Esophagus squamous epithelium (tissue), 5 donors: ENCODE data around the gene MADD. TPM values are rescaled to one million over a fixed set of nuclear protein-coding genes. Genes with fewer than 3 reads are reported as not detected.

Source experiments
- DNase-seq: peaks from one replicate; lab custom pipeline; 2025; lab: John Stamatoyannopoulos, UW
- H3K27ac ChIP-seq, 4 donors: fragments of 200-600 bp; sonication (generic); one replicate each; pipeline ENCODE4 v1.5.1; 2016 to 2019; ENCODE audit warnings: mild to moderate bottlenecking in 1 of 4
- H3K27me3 ChIP-seq, 4 donors: fragments of 200-600 bp; sonication (generic); 1 replicate in 3 of 4; 2 replicates in 1 of 4; pipeline versions ENCODE4 v1.5.1 to v1.6.0; 2017 to 2021; ENCODE audit warnings: antibody characterized with exemption in 1 of 4
- H3K36me3 ChIP-seq, 3 donors: fragments of 200-600 bp; sonication (generic); one replicate each; pipeline ENCODE4 v1.5.1; 2016 to 2019
- H3K4me1 ChIP-seq, 3 donors: fragments of 200-600 bp; sonication (generic); one replicate each; pipeline ENCODE4 v1.5.1; 2017 to 2019
- H3K4me3 ChIP-seq, 4 donors: fragments of 200-600 bp; sonication (generic); 1 replicate in 3 of 4; 2 replicates in 1 of 4; pipeline ENCODE4 v1.5.1; 2016 to 2019; ENCODE audit warnings: mild to moderate bottlenecking in 2 of 4, moderate library complexity in 1 of 4
- H3K9me3 ChIP-seq, 3 donors: fragments of 200-600 bp; sonication (generic); one replicate each; pipeline ENCODE4 v1.5.1; 2016 to 2019
- CTCF ChIP-seq, 6 experiments: fragments of 450-650 bp in 4 of 6; fragments of 200-600 bp in 2 of 6; sonication (generic) in 2 of 6; IDR thresholded peaks; one replicate each; pipeline ENCODE4 v1.5.1; 2016 to 2019; ENCODE audit warnings: antibody characterized with exemption in 6 of 6, mild to moderate bottlenecking in 4 of 6, moderate library complexity in 4 of 6
- POLR2A ChIP-seq, 4 donors: fragments of 450-650 bp; IDR thresholded peaks; one replicate each; pipeline ENCODE4 v1.6.1; 2017; ENCODE audit warnings: antibody characterized with exemption in 4 of 4, mild to moderate bottlenecking in 4 of 4, moderate library complexity in 3 of 4
- WGBS, 2 donors: methylation state at CpG; one replicate each; pipeline ENCODE4 v1.1.5; 2018; 5-methylcytosine and 5-hydroxymethylcytosine counted together
- intact Hi-C: fragments of 100-400 bp; cut with DNase I; formaldehyde crosslinking; loops from one replicate; pipeline ENCODE4 v1.15.0; 2022
- total RNA-seq, 4 donors: library from RNA; depleted of rRNA; stranded (reverse); fragments of >200 nt; gene quantifications; one replicate each; pipeline ENCODE4 v1.1.0, GENCODE V29; 2016
- donor health status: DM: yes; HTN: yes; CAD: no.

Gene MADD
- total RNA-seq, 4 donors from 2014 or later, result 12.6 to 34.7 (median 15.4) TPM

GRCh38 chr11:47284151-47284550, 14.2 kb downstream of the MADD start:
- intact Hi-C loops, result no loop called here
- H3K4me3 ChIP-seq, result no peak overlapping the region
- WGBS, 2 donors, result 92 to 96% methylated on average over 2 to 4 of the region's 4 CpGs
- H3K9me3 ChIP-seq, result no peaks in the 10 kb centered on the region
- no peak overlapping the region for H3K27ac ChIP-seq
- TF ChIP-seq CTCF (IDR thresholded peaks at IDR 0.05) (no peak), POLR2A (IDR thresholded peaks at IDR 0.05) (no peak)
- DNase-seq, result no peak
- H3K36me3 ChIP-seq, result peaks cover 57 to 100% (median 75%) of the 10 kb centered on the region in 3 donors
- no peaks in the 10 kb centered on the region for H3K4me1 ChIP-seq
- H3K27me3 ChIP-seq, result no peaks in the 10 kb centered on the region

GRCh38 chr11:47285969-47286770, 16.2 kb downstream of the MADD start:
- 90 to 91% methylated on average over 11 to 13 of the region's 13 CpGs for WGBS, 2 donors
- Histone ChIP-seq H3K27ac (no peak overlapping the region), H3K9me3 (no peaks in the 10 kb centered on the region), H3K27me3 (no peaks in the 10 kb centered on the region), H3K4me1 (no peaks in the 10 kb centered on the region), H3K4me3 (no peak overlapping the region), H3K36me3 (peaks cover 71 to 100% (median 82%) of the 10 kb centered on the region in 3 donors)
- no peak for DNase-seq
- TF ChIP-seq POLR2A (IDR thresholded peaks at IDR 0.05) (no peak), CTCF (IDR thresholded peaks at IDR 0.05) (no peak)
- intact Hi-C loops, result no loop called here

- H3K4me3 ChIP-seq, result no peak overlapping the region
- H3K27me3 ChIP-seq, result no peaks in the 10 kb centered on the region
- H3K4me1 ChIP-seq, result no peaks in the 10 kb centered on the region
- H3K27ac ChIP-seq, result no peak overlapping the region
- no peak for DNase-seq
- TF ChIP-seq CTCF (IDR thresholded peaks at IDR 0.05), result no peak
- TF ChIP-seq POLR2A (IDR thresholded peaks at IDR 0.05), result no peak
- peaks cover 65 to 100% (median 77%) of the 10 kb centered on the region in 3 donors for H3K36me3 ChIP-seq
- no peaks in the 10 kb centered on the region for H3K9me3 ChIP-seq
- 87% methylated on average over 3 to 4 of the region's 5 CpGs for WGBS, 2 donors
- intact Hi-C loops, result no loop called here
These were observed 18.1 kb downstream of the MADD start for GRCh38 chr11:47288066-47288465.

GRCh38 chr11:47289856-47290255, 19.9 kb downstream of the MADD start:
- no peak overlapping the region for H3K4me3 ChIP-seq
- DNase-seq, result no peak
- no peak overlapping the region for H3K27ac ChIP-seq
- peaks cover 52 to 100% (median 61%) of the 10 kb centered on the region in 3 donors for H3K36me3 ChIP-seq
- no peaks in the 10 kb centered on the region for H3K27me3 ChIP-seq
- WGBS, 2 donors, result 94 to 96% methylated on average over 13 to 15 of the region's 15 CpGs
- no peaks in the 10 kb centered on the region for H3K9me3 ChIP-seq
- H3K4me1 ChIP-seq, result no peaks in the 10 kb centered on the region
- TF ChIP-seq CTCF (IDR thresholded peaks at IDR 0.05) (no peak), POLR2A (IDR thresholded peaks at IDR 0.05) (no peak)
- intact Hi-C loops, result no loop called here

- Histone ChIP-seq H3K27ac (no peak overlapping the region), H3K9me3 (peaks cover 0 to 21% (median 8%) of the 10 kb centered on the region in 3 donors), H3K4me1 (peaks cover 0 to 15% (median 3%) of the 10 kb centered on the region in 3 donors), H3K4me3 (no peak overlapping the region), H3K36me3 (peaks cover 23 to 100% (median 51%) of the 10 kb centered on the region in 3 donors), H3K27me3 (no peaks in the 10 kb centered on the region)
- intact Hi-C loops, result no loop called here
- no peak for DNase-seq
- WGBS, 2 donors, result 73 to 75% methylated on average over 5 of the region's 5 CpGs
- TF ChIP-seq POLR2A (IDR thresholded peaks at IDR 0.05) (no peak), CTCF (IDR thresholded peaks at IDR 0.05) (no peak)
These were observed 25.5 kb downstream of the MADD start for GRCh38 chr11:47295385-47295784.
